ENCODE data around the gene TMEM191C.
"Not testable (repeated sequence)": the region's sequence is repeated elsewhere in the genome, so short reads cannot be mapped to it uniquely, and the experiment has no call there.

- not testable (repeated sequence) for TF ChIP-seq CTCF (IDR thresholded peaks at IDR 0.05); EZH2 (IDR thresholded peaks at IDR 0.05; ENCODE audit: borderline replicate concordance, insufficient read depth, low read depth, low read length, poor library complexity, severe bottlenecking)
Observed at GRCh38 chr22:21514117-21514516, 46.9 kb downstream of the TMEM191C start.

All from B cell (primary cell).